Stimulated activated CD4-positive, alpha-beta T cell treated with anti-CD3 and anti-CD28 coated beads, Interleukin-1b, Interleukin-23, amount 100 ng/mL, for 24 hours (primary cell): ENCODE data around the gene MME.

Source experiments
- DNase-seq, 4 experiments: peaks; one replicate each; pipeline ENCODE4 v3.0.0-alpha.2; 2020; ENCODE audit warnings: low read depth in 4 of 4, low spot score in 1 of 4

Gene MME

GRCh38 chr3:155231792-155232191 lies 151.7 kb downstream of the MME start:
- DNase-seq = no peak

GRCh38 chr3:155232605-155233004 lies 152.5 kb downstream of the MME start:
- DNase-seq = no peak

- DNase-seq = no peak
Measured at GRCh38 chr3:155233213-155233612, 153.1 kb downstream of the MME start.
